ENCODE results near the gene VPS41. TPM values are rescaled to one million over a fixed set of nuclear protein-coding genes. Genes with fewer than 3 reads are reported as not detected.

Gene VPS41
- total and polyA plus RNA-seq, 2 of the 13 experiments (the other 11 are each of a cell fraction or from before 2014, with no cell fraction given), result 12.1 to 43.4 TPM

DNA sequence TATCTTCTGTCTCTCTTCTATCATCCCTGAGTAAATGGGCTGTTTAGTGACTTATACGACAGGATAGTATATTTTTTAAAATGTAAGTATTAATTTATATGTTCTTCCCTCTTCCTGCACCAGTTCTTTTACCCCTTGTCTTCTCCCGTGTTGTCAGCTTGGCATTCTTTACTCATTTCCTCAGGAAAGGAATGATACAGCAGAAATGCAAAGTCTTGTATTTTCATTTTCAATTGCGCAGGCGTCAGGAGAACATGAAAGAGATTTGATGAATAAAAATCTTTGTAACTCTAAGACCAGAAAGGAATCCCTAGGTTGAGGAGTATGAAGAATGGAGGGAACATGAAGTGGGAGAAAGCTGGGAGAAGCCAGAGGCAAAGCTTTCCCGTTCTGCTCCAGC lies 18.8 kb upstream of the VPS41 start:
- 37% methylated on average over 5 of the region's 5 CpGs for WGBS (ENCODE audit: low lambda C conversion rate)
- CTCF ChIA-PET (ENCODE audit: low intra/inter-chr PET ratio, low total read pairs), result no interaction called here
- H2AFZ ChIP-seq (ENCODE audit: low read length), result no peak overlapping the region

GRCh38 chr7:38920731-38921130 lies 11.7 kb upstream of the VPS41 start:
- ChIA-PET CTCF (ENCODE audit: low intra/inter-chr PET ratio, low total read pairs) (no interaction called here), POLR2A (no interaction called here)
- H3K79me2 ChIP-seq (ENCODE audit: insufficient read depth, low read length), result no peaks in the 10 kb centered on the region
- no peak overlapping the region for H3K27ac ChIP-seq (ENCODE audit: extremely low read length, insufficient read depth, low read length)
- H2AFZ ChIP-seq (ENCODE audit: low read length), result no peak overlapping the region
- H3K4me3 ChIP-seq (replicated peaks in 1 of 3; ENCODE audit: insufficient read depth in 1 of 3, low read depth in 2 of 3, low read length in 3 of 3), result no peak overlapping the region
- H3K4me2 ChIP-seq (ENCODE audit: low read depth, low read length), result no peak overlapping the region
- no peak for ATAC-seq
- no peaks in the 10 kb centered on the region for H3K36me3 ChIP-seq (replicated peaks in 1 of 2; ENCODE audit: control insufficient read depth in 1 of 2, insufficient read depth in 2 of 2, low read length in 2 of 2)
- no peak for DNase-seq (ENCODE audit: low spot score)
- in situ Hi-C loops (cut with HindIII; ENCODE audit: extremely low pct_ligation_motif_present, low pct_unique_long_range_greater_than_20kb), result no loop called here
- no peak overlapping the region for H3K9ac ChIP-seq (ENCODE audit: insufficient read depth, low read depth, low read length)
- intact Hi-C loops (cut with micrococcal nuclease; ENCODE audit: unreplicated experiment), result no loop called here
- no peaks in the 10 kb centered on the region for H4K20me1 ChIP-seq (ENCODE audit: insufficient read depth, low read length)
- H3K4me1 ChIP-seq (ENCODE audit: insufficient read depth, low read length), result no peaks in the 10 kb centered on the region
- H3K9me3 ChIP-seq (ENCODE audit: low read length), result no peaks in the 10 kb centered on the region
- 0% methylated on average over 3 of the region's 3 CpGs for WGBS (ENCODE audit: low lambda C conversion rate)
- no TSS peak for BruUV-seq (replicated peaks)
- no peak for FAIRE-seq
- H3K27me3 ChIP-seq (ENCODE audit: control insufficient read depth in 1 of 2, insufficient read depth in 2 of 2, low read length in 2 of 2), result no peaks in the 10 kb centered on the region
- TF ChIP-seq ZBTB43 (CRISPR knock-in tag; conservative IDR thresholded peaks at IDR 0.05) (no peak), ASH2L (IDR thresholded peaks at IDR 0.05; ENCODE audit: insufficient read length, low read depth, low read length) (no peak), GTF2F1 (IDR thresholded peaks at IDR 0.05; ENCODE audit: low read length) (no peak)
- TF ChIP-seq, protein P1, sequence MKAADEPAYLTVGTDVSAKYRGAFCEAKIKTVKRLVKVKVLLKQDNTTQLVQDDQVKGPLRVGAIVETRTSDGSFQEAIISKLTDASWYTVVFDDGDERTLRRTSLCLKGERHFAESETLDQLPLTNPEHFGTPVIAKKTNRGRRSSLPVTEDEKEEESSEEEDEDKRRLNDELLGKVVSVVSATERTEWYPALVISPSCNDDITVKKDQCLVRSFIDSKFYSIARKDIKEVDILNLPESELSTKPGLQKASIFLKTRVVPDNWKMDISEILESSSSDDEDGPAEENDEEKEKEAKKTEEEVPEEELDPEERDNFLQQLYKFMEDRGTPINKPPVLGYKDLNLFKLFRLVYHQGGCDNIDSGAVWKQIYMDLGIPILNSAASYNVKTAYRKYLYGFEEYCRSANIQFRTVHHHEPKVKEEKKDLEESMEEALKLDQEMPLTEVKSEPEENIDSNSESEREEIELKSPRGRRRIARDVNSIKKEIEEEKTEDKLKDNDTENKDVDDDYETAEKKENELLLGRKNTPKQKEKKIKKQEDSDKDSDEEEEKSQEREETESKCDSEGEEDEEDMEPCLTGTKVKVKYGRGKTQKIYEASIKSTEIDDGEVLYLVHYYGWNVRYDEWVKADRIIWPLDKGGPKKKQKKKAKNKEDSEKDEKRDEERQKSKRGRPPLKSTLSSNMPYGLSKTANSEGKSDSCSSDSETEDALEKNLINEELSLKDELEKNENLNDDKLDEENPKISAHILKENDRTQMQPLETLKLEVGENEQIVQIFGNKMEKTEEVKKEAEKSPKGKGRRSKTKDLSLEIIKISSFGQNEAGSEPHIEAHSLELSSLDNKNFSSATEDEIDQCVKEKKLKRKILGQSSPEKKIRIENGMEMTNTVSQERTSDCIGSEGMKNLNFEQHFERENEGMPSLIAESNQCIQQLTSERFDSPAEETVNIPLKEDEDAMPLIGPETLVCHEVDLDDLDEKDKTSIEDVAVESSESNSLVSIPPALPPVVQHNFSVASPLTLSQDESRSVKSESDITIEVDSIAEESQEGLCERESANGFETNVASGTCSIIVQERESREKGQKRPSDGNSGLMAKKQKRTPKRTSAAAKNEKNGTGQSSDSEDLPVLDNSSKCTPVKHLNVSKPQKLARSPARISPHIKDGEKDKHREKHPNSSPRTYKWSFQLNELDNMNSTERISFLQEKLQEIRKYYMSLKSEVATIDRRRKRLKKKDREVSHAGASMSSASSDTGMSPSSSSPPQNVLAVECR (CRISPR knock-in tag; IDR thresholded peaks at IDR 0.05; ENCODE audit: borderline replicate concordance), result no peak

More for the DNA sequence above, 18.8 kb upstream of the VPS41 start:
- POLR2A ChIA-PET, result no interaction called here
- Histone ChIP-seq H3K9me3 (ENCODE audit: low read length) (no peaks in the 10 kb centered on the region), H4K20me1 (ENCODE audit: insufficient read depth, low read length) (no peaks in the 10 kb centered on the region), H3K27ac (ENCODE audit: extremely low read length, insufficient read depth, low read length) (no peak overlapping the region), H3K36me3 (replicated peaks in 1 of 2; ENCODE audit: control insufficient read depth in 1 of 2, insufficient read depth in 2 of 2, low read length in 2 of 2) (no peaks in the 10 kb centered on the region), H3K4me2 (ENCODE audit: low read depth, low read length) (no peak overlapping the region), H3K9ac (ENCODE audit: insufficient read depth, low read depth, low read length) (no peak overlapping the region), H3K4me1 (ENCODE audit: insufficient read depth, low read length) (no peaks in the 10 kb centered on the region), H3K4me3 (replicated peaks in 1 of 3; ENCODE audit: insufficient read depth in 1 of 3, low read depth in 2 of 3, low read length in 3 of 3) (no peak overlapping the region), H3K27me3 (ENCODE audit: control insufficient read depth in 1 of 2, insufficient read depth in 2 of 2, low read length in 2 of 2) (no peaks in the 10 kb centered on the region), H3K79me2 (ENCODE audit: insufficient read depth, low read length) (no peaks in the 10 kb centered on the region)
- no peak for TF ChIP-seq MXI1 (IDR thresholded peaks at IDR 0.05; ENCODE audit: borderline replicate concordance, low read depth, low read length)
- TF ChIP-seq HHEX (CRISPR knock-in tag; IDR thresholded peaks at IDR 0.05), result no peak
- no peak for TF ChIP-seq PPARG (CRISPR knock-in tag; conservative IDR thresholded peaks at IDR 0.05)
- no peak for TF ChIP-seq XRCC5 (optimal IDR thresholded peaks at IDR 0.05; ENCODE audit: low read length)
- TF ChIP-seq MIXL1 (CRISPR knock-in tag; IDR thresholded peaks at IDR 0.05), result no peak
- TF ChIP-seq, protein P2, sequence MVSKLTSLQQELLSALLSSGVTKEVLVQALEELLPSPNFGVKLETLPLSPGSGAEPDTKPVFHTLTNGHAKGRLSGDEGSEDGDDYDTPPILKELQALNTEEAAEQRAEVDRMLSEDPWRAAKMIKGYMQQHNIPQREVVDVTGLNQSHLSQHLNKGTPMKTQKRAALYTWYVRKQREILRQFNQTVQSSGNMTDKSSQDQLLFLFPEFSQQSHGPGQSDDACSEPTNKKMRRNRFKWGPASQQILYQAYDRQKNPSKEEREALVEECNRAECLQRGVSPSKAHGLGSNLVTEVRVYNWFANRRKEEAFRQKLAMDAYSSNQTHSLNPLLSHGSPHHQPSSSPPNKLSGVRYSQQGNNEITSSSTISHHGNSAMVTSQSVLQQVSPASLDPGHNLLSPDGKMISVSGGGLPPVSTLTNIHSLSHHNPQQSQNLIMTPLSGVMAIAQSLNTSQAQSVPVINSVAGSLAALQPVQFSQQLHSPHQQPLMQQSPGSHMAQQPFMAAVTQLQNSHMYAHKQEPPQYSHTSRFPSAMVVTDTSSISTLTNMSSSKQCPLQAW (CRISPR knock-in tag; IDR thresholded peaks at IDR 0.05), result no peak
- no peak for TF ChIP-seq TRIM24 (CRISPR knock-in tag; IDR thresholded peaks at IDR 0.05)
- TF ChIP-seq JARID2 (CRISPR knock-in tag; IDR thresholded peaks at IDR 0.05; ENCODE audit: insufficient replicate concordance), result no peak
- no peak for DNase-seq (ENCODE audit: low spot score)
- no TSS peak for BruUV-seq (replicated peaks)
- no peak for ATAC-seq
- intact Hi-C loops (cut with micrococcal nuclease; ENCODE audit: unreplicated experiment), result no loop called here
- in situ Hi-C loops (cut with HindIII; ENCODE audit: extremely low pct_ligation_motif_present, low pct_unique_long_range_greater_than_20kb), result no loop called here
- no peak for FAIRE-seq

Data from HepG2 (cell line).